Smooth muscle cell (in vitro differentiated cells): Measurements from ENCODE around the gene DCTD. TPM values are rescaled to one million over a fixed set of nuclear protein-coding genes. Genes with fewer than 3 reads are reported as not detected.

Source experiments
- DNase-seq: peaks from one replicate; lab custom pipeline; 2025; ENCODE audit not compliant: unreplicated experiment; lab: John Stamatoyannopoulos, UW
- H2AFZ ChIP-seq: fragments of 200-600 bp; sonication (generic); 2 replicates; pipeline ENCODE4 v1.6.0; 2016; ENCODE audit warnings: antibody characterized with exemption, low read depth, mild to moderate bottlenecking
- H3F3A ChIP-seq: fragments of 200-600 bp; sonication (generic); 2 replicates; pipeline ENCODE4 v1.6.0; 2017; ENCODE audit warnings: antibody characterized with exemption, low read depth
- H3K27ac ChIP-seq: fragments of 200-600 bp; sonication (generic); 2 replicates; pipeline ENCODE4 v1.5.1; 2016; ENCODE audit warnings: low read depth, mild to moderate bottlenecking
- H3K27me3 ChIP-seq: fragments of 200-600 bp; sonication (generic); 2 replicates; pipeline ENCODE4 v1.6.1; 2016; ENCODE audit warnings: low read depth, mild to moderate bottlenecking
- H3K36me3 ChIP-seq: fragments of 200-600 bp; sonication (generic); 2 replicates; pipeline ENCODE4 v1.5.1; 2016; ENCODE audit warnings: low read depth
- H3K4me1 ChIP-seq: fragments of 200-600 bp; sonication (generic); 2 replicates; pipeline ENCODE4 v1.5.1; 2016; ENCODE audit warnings: low read depth
- H3K4me2 ChIP-seq: fragments of 200-600 bp; sonication (generic); 2 replicates; pipeline ENCODE4 v1.6.0; 2016; ENCODE audit warnings: mild to moderate bottlenecking
- H3K4me3 ChIP-seq: fragments of 200-600 bp; sonication (generic); 2 replicates; pipeline ENCODE4 v1.5.1; 2016; ENCODE audit warnings: mild to moderate bottlenecking
- H3K79me2 ChIP-seq: fragments of 200-600 bp; sonication (generic); 2 replicates; pipeline ENCODE4 v1.6.0; 2016; ENCODE audit warnings: low read depth, mild to moderate bottlenecking
- H3K9ac ChIP-seq: fragments of 200-600 bp; sonication (generic); 2 replicates; pipeline ENCODE4 v1.6.0; 2016; ENCODE audit warnings: low read depth
- H3K9me3 ChIP-seq: fragments of 200-600 bp; sonication (generic); replicated peaks from 2 replicates; pipeline ENCODE4 v1.5.1; 2016; ENCODE audit warnings: low read depth
- H4K20me1 ChIP-seq: fragments of 200-600 bp; sonication (generic); 2 replicates; pipeline ENCODE4 v1.6.0; 2016; ENCODE audit warnings: low read depth
- WGBS: methylation state at CpG from one replicate; pipeline ENCODE4 v1.1.7; 2016; ENCODE audit warnings: low lambda C conversion rate; 5-methylcytosine and 5-hydroxymethylcytosine counted together
- polyA plus RNA-seq: library from polyadenylated mRNA; unstranded; fragments of >200 nt; fragmentation: Nextera tagmentation; extraction: Ambion mirVana; gene quantifications from 2 replicates; pipeline ENCODE4 v1.2.1, GENCODE V29; 2016
- total RNA-seq: library from RNA; depleted of rRNA; stranded (reverse); fragments of >200 nt; gene quantifications from 2 replicates; pipeline ENCODE4 v1.2.3, GENCODE V29; 2014
- TF ChIP-seq, protein P1 (sequence below): fragments of 200-600 bp; sonication (generic); IDR thresholded peaks from 2 replicates; pipeline ENCODE4 v1.5.1; 2017; ENCODE audit warnings: borderline replicate concordance, mild to moderate bottlenecking, antibody characterized with exemption; ENCODE audit not compliant: insufficient read depth, poor library complexity, severe bottlenecking

Gene DCTD
- total and polyA plus RNA-seq, 2 experiments from 2014 or later = 84.4 to 85.3 TPM

DNA sequence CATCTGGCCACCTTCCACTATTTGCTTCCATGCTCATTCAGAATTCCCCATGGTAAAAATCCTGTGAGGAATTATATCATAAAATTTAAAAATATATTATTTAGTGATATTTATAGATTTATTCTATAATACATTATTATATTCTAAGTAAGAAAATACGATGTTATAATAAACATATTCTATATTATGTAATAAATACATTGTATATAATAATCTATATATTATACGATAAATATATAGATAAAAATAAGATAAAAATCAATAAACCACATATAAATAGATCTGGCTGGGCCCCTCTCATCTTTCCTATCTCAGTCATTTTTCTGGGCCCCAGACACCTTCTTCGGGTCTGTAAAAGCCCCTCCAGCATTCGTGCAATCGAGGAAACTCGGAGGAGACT lies 68.5 kb downstream of the DCTD start:
- Histone ChIP-seq H3F3A (no peaks in the 10 kb centered on the region), H3K36me3 (no peaks in the 10 kb centered on the region), H3K4me1 (no peaks in the 10 kb centered on the region), H3K27me3 (no peaks in the 10 kb centered on the region), H4K20me1 (no peaks in the 10 kb centered on the region), H3K27ac (no peak overlapping the region), H3K79me2 (no peaks in the 10 kb centered on the region), H3K4me3 (no peak overlapping the region), H2AFZ (no peak overlapping the region), H3K4me2 (no peak overlapping the region), H3K9me3 (no peaks in the 10 kb centered on the region), H3K9ac (no peak overlapping the region)
- WGBS = 95% methylated on average over 6 of the region's 6 CpGs
- DNase-seq = no peak
- TF ChIP-seq, protein P1, sequence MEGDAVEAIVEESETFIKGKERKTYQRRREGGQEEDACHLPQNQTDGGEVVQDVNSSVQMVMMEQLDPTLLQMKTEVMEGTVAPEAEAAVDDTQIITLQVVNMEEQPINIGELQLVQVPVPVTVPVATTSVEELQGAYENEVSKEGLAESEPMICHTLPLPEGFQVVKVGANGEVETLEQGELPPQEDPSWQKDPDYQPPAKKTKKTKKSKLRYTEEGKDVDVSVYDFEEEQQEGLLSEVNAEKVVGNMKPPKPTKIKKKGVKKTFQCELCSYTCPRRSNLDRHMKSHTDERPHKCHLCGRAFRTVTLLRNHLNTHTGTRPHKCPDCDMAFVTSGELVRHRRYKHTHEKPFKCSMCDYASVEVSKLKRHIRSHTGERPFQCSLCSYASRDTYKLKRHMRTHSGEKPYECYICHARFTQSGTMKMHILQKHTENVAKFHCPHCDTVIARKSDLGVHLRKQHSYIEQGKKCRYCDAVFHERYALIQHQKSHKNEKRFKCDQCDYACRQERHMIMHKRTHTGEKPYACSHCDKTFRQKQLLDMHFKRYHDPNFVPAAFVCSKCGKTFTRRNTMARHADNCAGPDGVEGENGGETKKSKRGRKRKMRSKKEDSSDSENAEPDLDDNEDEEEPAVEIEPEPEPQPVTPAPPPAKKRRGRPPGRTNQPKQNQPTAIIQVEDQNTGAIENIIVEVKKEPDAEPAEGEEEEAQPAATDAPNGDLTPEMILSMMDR = no peak

- Histone ChIP-seq H3K4me1 (no peaks in the 10 kb centered on the region), H3K79me2 (no peaks in the 10 kb centered on the region), H3K27me3 (no peaks in the 10 kb centered on the region), H3K4me3 (no peak overlapping the region), H2AFZ (no peak overlapping the region), H3K4me2 (no peak overlapping the region), H3K9me3 (no peaks in the 10 kb centered on the region), H3K27ac (no peak overlapping the region), H3K9ac (no peak overlapping the region), H3K36me3 (no peaks in the 10 kb centered on the region), H4K20me1 (no peaks in the 10 kb centered on the region), H3F3A (no peaks in the 10 kb centered on the region)
- 91% methylated on average over 27 of the region's 27 CpGs for WGBS
- no peak for DNase-seq
- TF ChIP-seq, protein P1 = no peak
Measured at GRCh38 chr4:182847576-182848450, 69.4 kb downstream of the DCTD start.

- no peaks in the 10 kb centered on the region for H3K36me3 ChIP-seq
- H3K27me3 ChIP-seq = no peaks in the 10 kb centered on the region
- no peaks in the 10 kb centered on the region for H3K9me3 ChIP-seq
- no peak overlapping the region for H3K9ac ChIP-seq
- no peak overlapping the region for H3K27ac ChIP-seq
- TF ChIP-seq, protein P1 = no peak
- no peaks in the 10 kb centered on the region for H3F3A ChIP-seq
- H4K20me1 ChIP-seq = no peaks in the 10 kb centered on the region
- H3K4me1 ChIP-seq = no peaks in the 10 kb centered on the region
- no peak for DNase-seq
- H3K79me2 ChIP-seq = no peaks in the 10 kb centered on the region
- H2AFZ ChIP-seq = no peak overlapping the region
- H3K4me3 ChIP-seq = no peak overlapping the region
- 95% methylated on average over 8 of the region's 8 CpGs for WGBS
- H3K4me2 ChIP-seq = no peak overlapping the region
Measured at GRCh38 chr4:182846036-182846435, 71.2 kb downstream of the DCTD start.

DNA sequence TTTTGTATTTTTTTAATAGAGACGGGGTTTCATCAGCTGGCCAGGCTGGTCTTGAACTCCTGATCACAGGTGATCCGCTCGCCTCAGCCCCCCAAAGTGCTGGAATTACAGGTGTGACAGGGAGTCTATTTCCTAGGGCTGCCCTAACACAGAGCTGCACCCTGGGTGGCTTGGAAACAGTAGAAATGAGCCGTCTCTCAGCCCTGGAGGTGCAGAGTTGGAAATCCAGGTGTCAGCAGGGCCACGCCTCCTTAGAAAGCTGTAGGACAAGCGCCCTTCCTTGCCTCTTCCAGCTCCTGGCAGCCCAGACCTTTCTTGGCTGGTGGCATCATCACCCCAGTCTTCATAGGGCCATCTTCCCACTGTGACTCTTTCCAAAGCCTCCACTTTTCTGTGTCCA lies 71.6 kb downstream of the DCTD start:
- no peak overlapping the region for H3K9ac ChIP-seq
- 86% methylated on average over 6 of the region's 6 CpGs for WGBS
- no peaks in the 10 kb centered on the region for H3F3A ChIP-seq
- H4K20me1 ChIP-seq = no peaks in the 10 kb centered on the region
- TF ChIP-seq, protein P1 = no peak
- no peaks in the 10 kb centered on the region for H3K79me2 ChIP-seq
- DNase-seq = no peak
- H3K4me2 ChIP-seq = no peak overlapping the region
- no peaks in the 10 kb centered on the region for H3K9me3 ChIP-seq
- H3K4me3 ChIP-seq = no peak overlapping the region
- H3K36me3 ChIP-seq = no peaks in the 10 kb centered on the region
- H3K4me1 ChIP-seq = no peaks in the 10 kb centered on the region
- no peaks in the 10 kb centered on the region for H3K27me3 ChIP-seq
- H2AFZ ChIP-seq = no peak overlapping the region
- H3K27ac ChIP-seq = no peak overlapping the region
